RWPE2 (cell line): ENCODE data around the gene CKS2.
A peak's percentile ranks its signal among the peaks of the same experiment; 100 is the strongest.

Source experiments
- ATAC-seq: fragments of 200-7000 bp; cut with Tn5 transposase; 3 replicates; pipeline ENCODE4 v1.9.1; 2021; ENCODE audit warnings: low read depth
- DNase-seq: peaks from one replicate; pipeline ENCODE4 v3.0.0-alpha.2; 2020; ENCODE audit warnings: low spot score
- H3K27ac ChIP-seq: fragments of 450-650 bp; 2 replicates; pipeline ENCODE4 v1.5.1; 2017; ENCODE audit warnings: mild to moderate bottlenecking; ENCODE audit not compliant: poor library complexity, severe bottlenecking
- H3K27me3 ChIP-seq: fragments of 250-450 bp; sonication (Bioruptor Pico); 2 replicates; pipeline ENCODE4 v1.5.1; 2021; ENCODE audit warnings: mild to moderate bottlenecking, moderate library complexity; ENCODE audit not compliant: insufficient read depth, poor library complexity, severe bottlenecking
- H3K36me3 ChIP-seq: fragments of 250-450 bp; sonication (Bioruptor Pico); 2 replicates; pipeline ENCODE4 v1.5.1; 2020; ENCODE audit warnings: low read depth, mild to moderate bottlenecking, moderate library complexity
- H3K4me1 ChIP-seq: fragments of 250-450 bp; sonication (Bioruptor Pico); 2 replicates; pipeline ENCODE4 v1.5.1; 2021; ENCODE audit warnings: mild to moderate bottlenecking, moderate library complexity; ENCODE audit not compliant: insufficient read depth, poor library complexity, severe bottlenecking
- H3K4me3 ChIP-seq: fragments of 250-450 bp; sonication (Bioruptor Pico); 2 replicates; pipeline ENCODE4 v1.5.1; 2021; ENCODE audit warnings: mild to moderate bottlenecking, moderate library complexity; ENCODE audit not compliant: severe bottlenecking
- H3K9me3 ChIP-seq: fragments of 250-450 bp; sonication (Bioruptor Pico); 2 replicates; pipeline ENCODE4 v1.5.1; 2021; ENCODE audit warnings: mild to moderate bottlenecking, moderate library complexity; ENCODE audit not compliant: severe bottlenecking
- CTCF ChIP-seq: fragments of 450-650 bp; IDR thresholded peaks from one replicate; pipeline ENCODE4 v1.5.1; 2017; ENCODE audit warnings: mild to moderate bottlenecking, moderate library complexity; ENCODE audit not compliant: poor library complexity, severe bottlenecking

Gene CKS2

GRCh38 chr9:89319015-89319905 lies 8.3 kb downstream of the CKS2 start:
- Histone ChIP-seq H3K27ac (peak overlapping the region; percentile 88), H3K4me1 (peaks cover 24% of the 10 kb centered on the region), H3K9me3 (no peaks in the 10 kb centered on the region), H3K27me3 (no peaks in the 10 kb centered on the region), H3K36me3 (peaks cover 54% of the 10 kb centered on the region), H3K4me3 (peak overlapping the region; percentile 86)
- peak; percentile 93 for TF ChIP-seq CTCF
- DNase-seq (no peak), ATAC-seq (no peak)

- ATAC-seq (no peak), DNase-seq (no peak)
- Histone ChIP-seq H3K4me3 (no peak overlapping the region), H3K27me3 (no peaks in the 10 kb centered on the region), H3K36me3 (peaks cover 41% of the 10 kb centered on the region), H3K27ac (no peak overlapping the region), H3K9me3 (no peaks in the 10 kb centered on the region), H3K4me1 (no peaks in the 10 kb centered on the region)
- no peak for TF ChIP-seq CTCF
These were observed 12.4 kb downstream of the CKS2 start for GRCh38 chr9:89323390-89323789.

- H3K27me3 ChIP-seq = no peaks in the 10 kb centered on the region
- H3K4me1 ChIP-seq = no peaks in the 10 kb centered on the region
- ATAC-seq (no peak), DNase-seq (no peak)
- H3K27ac ChIP-seq = no peak overlapping the region
- H3K36me3 ChIP-seq = peaks cover 55% of the 10 kb centered on the region
- no peak overlapping the region for H3K4me3 ChIP-seq
- no peak for TF ChIP-seq CTCF
- no peaks in the 10 kb centered on the region for H3K9me3 ChIP-seq
These were observed 14.7 kb downstream of the CKS2 start for GRCh38 chr9:89325733-89326132.

- DNase-seq (no peak), ATAC-seq (peak; percentile 40; the same call in 2 of the 3 replicates)
- H3K27me3 ChIP-seq = no peaks in the 10 kb centered on the region
- H3K27ac ChIP-seq = no peak overlapping the region
- no peaks in the 10 kb centered on the region for H3K4me1 ChIP-seq
- TF ChIP-seq CTCF = no peak
- H3K4me3 ChIP-seq = no peak overlapping the region
- H3K36me3 ChIP-seq = peaks cover 73% of the 10 kb centered on the region
- no peaks in the 10 kb centered on the region for H3K9me3 ChIP-seq
These were observed 17.1 kb downstream of the CKS2 start for GRCh38 chr9:89328064-89328463.

DNA sequence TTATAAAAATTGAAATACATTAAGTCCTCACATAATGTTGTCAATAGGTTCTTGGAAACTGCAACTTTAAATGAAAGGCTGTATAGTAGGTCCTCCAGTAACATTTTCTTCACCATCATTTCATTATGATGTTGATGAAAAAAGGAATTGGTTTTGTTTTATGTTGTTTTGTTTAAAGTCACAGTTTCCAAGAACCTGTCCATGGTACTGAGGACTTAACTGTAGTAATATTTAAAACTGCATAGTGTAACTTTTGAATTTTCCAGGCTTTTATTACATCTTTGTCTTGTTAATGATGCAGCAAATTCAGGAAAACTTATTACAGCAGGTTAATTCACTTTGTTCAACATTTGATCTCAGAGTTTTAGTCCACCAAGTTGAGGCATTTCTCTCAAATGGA lies 18.9 kb downstream of the CKS2 start:
- Histone ChIP-seq H3K4me3 (no peak overlapping the region), H3K36me3 (peaks cover 88% of the 10 kb centered on the region), H3K27ac (no peak overlapping the region), H3K9me3 (no peaks in the 10 kb centered on the region), H3K27me3 (no peaks in the 10 kb centered on the region), H3K4me1 (no peaks in the 10 kb centered on the region)
- TF ChIP-seq CTCF = no peak
- no peak for ATAC-seq
- DNase-seq = no peak
